Colonic mucosa (tissue), 4 donors: ENCODE results near the gene RASSF4. TPM values are rescaled to one million over a fixed set of nuclear protein-coding genes. Genes with fewer than 3 reads are reported as not detected.

Experiments used
- DNase-seq: peaks from one replicate; pipeline ENCODE4 v3.0.0-alpha.2; 2020
- H3K27ac ChIP-seq: fragments of 200-600 bp; one replicate; pipeline ENCODE4 v1.8.0; 2021
- H3K27me3 ChIP-seq: fragments of 200-600 bp; one replicate; pipeline ENCODE4 v1.8.0; 2021
- H3K36me3 ChIP-seq: fragments of 200-600 bp; one replicate; pipeline ENCODE4 v1.8.0; 2021
- H3K4me1 ChIP-seq: fragments of 200-600 bp; one replicate; pipeline ENCODE4 v1.8.0; 2021; ENCODE audit warnings: mild to moderate bottlenecking
- H3K4me3 ChIP-seq: fragments of 200-600 bp; one replicate; pipeline ENCODE4 v1.8.0; 2021
- H3K9ac ChIP-seq, 2 donors: one replicate each; pipeline ENCODE4 v1.7.0; 2013; ENCODE audit warnings: control low read depth in 2 of 2, low read depth in 2 of 2, low read length in 2 of 2
- H3K9me3 ChIP-seq: fragments of 200-600 bp; one replicate; pipeline ENCODE4 v1.8.0; 2021
- CTCF ChIP-seq: fragments of 200-600 bp; IDR thresholded peaks from one replicate; pipeline ENCODE4 v1.8.0; 2022; ENCODE audit warnings: antibody characterized with exemption, mild to moderate bottlenecking
- intact Hi-C: fragments of 100-400 bp; cut with DNase I; formaldehyde crosslinking; loops from one replicate; pipeline ENCODE4 v1.14.1; 2022
- total RNA-seq, 2 donors: library from RNA; stranded (reverse); fragmentation: NEBNext Ultra II Directional in 1 of 2; extraction: Animal tissue kit (Norgen Biotek cat#: 25700) in 1 of 2; gene quantifications; one replicate each; pipeline ENCODE4 v1.2.1, GENCODE V29; 2021
- donor health status: healthy.
- donor health status: DM: no; HTN: no; CAD: no.
- donor health status: DM: no; HTN: no; CAD: no.

RASSF4 gene
- total RNA-seq, 2 donors from 2014 or later, result 13.1 to 19.9 TPM

- intact Hi-C loops, result no loop called here
- peak; percentile 18 for DNase-seq
- no peaks in the 10 kb centered on the region for H3K9me3 ChIP-seq
- H3K9ac ChIP-seq, result no peak overlapping the region
- no peak for TF ChIP-seq CTCF
- no peaks in the 10 kb centered on the region for H3K4me1 ChIP-seq
- no peaks in the 10 kb centered on the region for H3K36me3 ChIP-seq
- H3K27ac ChIP-seq, result peak overlapping the region; percentile 57
- no peak overlapping the region for H3K4me3 ChIP-seq
- H3K27me3 ChIP-seq, result no peaks in the 10 kb centered on the region
Measured at GRCh38 chr10:44968500-44969400, 9.1 kb downstream of the RASSF4 start.

- H3K4me1 ChIP-seq, result peaks cover 3% of the 10 kb centered on the region
- H3K9me3 ChIP-seq, result no peaks in the 10 kb centered on the region
- intact Hi-C loops, result loop anchor here (5.0 kb wide), 1 partner anchor 93 kb away; no protein-coding TSS in a partner anchor
- no peak for DNase-seq
- H3K27me3 ChIP-seq, result no peaks in the 10 kb centered on the region
- no peaks in the 10 kb centered on the region for H3K36me3 ChIP-seq
- H3K9ac ChIP-seq, result no peak overlapping the region
- H3K4me3 ChIP-seq, result no peak overlapping the region
- H3K27ac ChIP-seq, result no peak overlapping the region
- TF ChIP-seq CTCF, result no peak
Measured at GRCh38 chr10:44969854-44970253, 10.3 kb downstream of the RASSF4 start.

- DNase-seq, result no peak
- Histone ChIP-seq H3K4me1 (peaks cover 3% of the 10 kb centered on the region), H3K27me3 (no peaks in the 10 kb centered on the region), H3K9me3 (no peaks in the 10 kb centered on the region), H3K27ac (no peak overlapping the region), H3K4me3 (no peak overlapping the region), H3K9ac (no peak overlapping the region), H3K36me3 (no peaks in the 10 kb centered on the region)
- no peak for TF ChIP-seq CTCF
- intact Hi-C loops, result loop anchor here (5.0 kb wide), 1 partner anchor 94 kb away; no protein-coding TSS in a partner anchor
Measured at GRCh38 chr10:44970812-44971395, 11.3 kb downstream of the RASSF4 start.

GRCh38 chr10:44971434-44971833, 11.8 kb downstream of the RASSF4 start:
- H3K4me1 ChIP-seq, result peaks cover 3% of the 10 kb centered on the region
- no peaks in the 10 kb centered on the region for H3K27me3 ChIP-seq
- no peak for DNase-seq
- intact Hi-C loops, result loop anchor here (5.0 kb wide), 1 partner anchor 94 kb away; no protein-coding TSS in a partner anchor
- H3K9me3 ChIP-seq, result no peaks in the 10 kb centered on the region
- H3K36me3 ChIP-seq, result no peaks in the 10 kb centered on the region
- TF ChIP-seq CTCF, result no peak
- H3K4me3 ChIP-seq, result no peak overlapping the region
- no peak overlapping the region for H3K9ac ChIP-seq
- no peak overlapping the region for H3K27ac ChIP-seq

- no peaks in the 10 kb centered on the region for H3K9me3 ChIP-seq
- DNase-seq, result no peak
- no peak overlapping the region for H3K9ac ChIP-seq
- no peaks in the 10 kb centered on the region for H3K36me3 ChIP-seq
- peaks cover 3% of the 10 kb centered on the region for H3K4me1 ChIP-seq
- intact Hi-C loops, result loop anchor here (5.0 kb wide), 1 partner anchor 95 kb away; no protein-coding TSS in a partner anchor
- no peak for TF ChIP-seq CTCF
- no peak overlapping the region for H3K4me3 ChIP-seq
- no peak overlapping the region for H3K27ac ChIP-seq
- no peaks in the 10 kb centered on the region for H3K27me3 ChIP-seq
Measured at GRCh38 chr10:44971935-44972757, 12.5 kb downstream of the RASSF4 start.
